Keratinocyte (primary cell): Measurements from ENCODE around the gene KDM7A.
"Not testable (repeated sequence)": the region's sequence is repeated elsewhere in the genome, so short reads cannot be mapped to it uniquely, and the experiment has no call there.

Experiments
- EZH2 ChIP-seq: IDR thresholded peaks from one replicate; pipeline ENCODE4 v1.6.1; 2012; ENCODE audit warnings: inconsistent platforms, mild to moderate bottlenecking, low read length, moderate library complexity
- TF ChIP-seq, protein P1 (sequence below), 3 experiments: IDR thresholded peaks in 1 of 3; conservative IDR thresholded peaks in 1 of 3; optimal IDR thresholded peaks in 1 of 3; 2 replicates in 2 of 3; 3 replicates in 1 of 3; pipeline versions ENCODE3 to v1.5.1; 2011; ENCODE audit warnings: low read length in 3 of 3, mild to moderate bottlenecking in 3 of 3, moderate library complexity in 2 of 3, control low read depth in 1 of 3, inconsistent platforms in 1 of 3; ENCODE audit not compliant: insufficient read depth in 2 of 3; ENCODE audit errors: extremely low read depth in 1 of 3

DNA sequence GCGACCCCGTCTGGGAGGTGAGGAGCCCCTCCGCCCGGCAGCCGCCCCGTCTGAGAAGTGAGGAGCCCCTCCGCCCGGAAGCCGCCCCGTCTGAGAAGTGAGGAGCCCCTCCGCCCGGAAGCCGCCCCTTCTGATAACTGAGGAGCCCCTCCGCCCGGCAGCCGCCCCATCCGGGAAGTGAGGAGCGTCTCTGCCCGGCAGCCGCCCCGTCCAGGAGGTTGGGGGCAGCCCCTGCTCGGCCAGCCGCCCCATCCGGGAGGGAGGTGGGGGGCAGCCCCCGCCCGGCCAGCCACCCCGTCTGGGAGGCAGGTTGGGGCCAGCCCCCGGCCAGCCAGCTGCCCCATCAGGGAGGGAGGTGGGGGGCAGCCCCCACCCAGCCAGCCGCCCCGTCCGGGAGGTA lies 62.0 kb downstream of the KDM7A start:
- TF ChIP-seq, protein P1, sequence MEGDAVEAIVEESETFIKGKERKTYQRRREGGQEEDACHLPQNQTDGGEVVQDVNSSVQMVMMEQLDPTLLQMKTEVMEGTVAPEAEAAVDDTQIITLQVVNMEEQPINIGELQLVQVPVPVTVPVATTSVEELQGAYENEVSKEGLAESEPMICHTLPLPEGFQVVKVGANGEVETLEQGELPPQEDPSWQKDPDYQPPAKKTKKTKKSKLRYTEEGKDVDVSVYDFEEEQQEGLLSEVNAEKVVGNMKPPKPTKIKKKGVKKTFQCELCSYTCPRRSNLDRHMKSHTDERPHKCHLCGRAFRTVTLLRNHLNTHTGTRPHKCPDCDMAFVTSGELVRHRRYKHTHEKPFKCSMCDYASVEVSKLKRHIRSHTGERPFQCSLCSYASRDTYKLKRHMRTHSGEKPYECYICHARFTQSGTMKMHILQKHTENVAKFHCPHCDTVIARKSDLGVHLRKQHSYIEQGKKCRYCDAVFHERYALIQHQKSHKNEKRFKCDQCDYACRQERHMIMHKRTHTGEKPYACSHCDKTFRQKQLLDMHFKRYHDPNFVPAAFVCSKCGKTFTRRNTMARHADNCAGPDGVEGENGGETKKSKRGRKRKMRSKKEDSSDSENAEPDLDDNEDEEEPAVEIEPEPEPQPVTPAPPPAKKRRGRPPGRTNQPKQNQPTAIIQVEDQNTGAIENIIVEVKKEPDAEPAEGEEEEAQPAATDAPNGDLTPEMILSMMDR (optimal IDR thresholded peaks at IDR 0.05 in 1 of 3, IDR thresholded peaks at IDR 0.05 in 1 of 3, conservative IDR thresholded peaks at IDR 0.05 in 1 of 3; ENCODE audit: extremely low read depth in 1 of 3, insufficient read depth in 2 of 3, low read length in 3 of 3), result not testable (repeated sequence)
- TF ChIP-seq EZH2, result not testable (repeated sequence)
